Mucosa of stomach (tissue), 1 donor: Measurements from ENCODE around the gene GALNT7.
"Not testable (repeated sequence)": the region's sequence is repeated elsewhere in the genome, so short reads cannot be mapped to it uniquely, and the experiment has no call there.

Experiments
- H3K27me3 ChIP-seq: one replicate; pipeline ENCODE4 v1.7.0; 2013; ENCODE audit warnings: mild to moderate bottlenecking, low read length; ENCODE audit not compliant: control insufficient read depth, insufficient read depth
- H3K36me3 ChIP-seq: one replicate; pipeline ENCODE4 v1.7.0; 2013; ENCODE audit warnings: low read length; ENCODE audit not compliant: control insufficient read depth, insufficient read depth
- H3K4me1 ChIP-seq: one replicate; pipeline ENCODE4 v1.7.0; 2013; ENCODE audit warnings: mild to moderate bottlenecking, low read length; ENCODE audit not compliant: control insufficient read depth, insufficient read depth
- H3K4me3 ChIP-seq: one replicate; pipeline ENCODE4 v1.7.0; 2013; ENCODE audit warnings: low read length
- H3K9ac ChIP-seq: one replicate; pipeline ENCODE4 v1.7.0; 2013; ENCODE audit warnings: mild to moderate bottlenecking, low read length, moderate library complexity
- H3K9me3 ChIP-seq: one replicate; pipeline ENCODE4 v1.7.0; 2013; ENCODE audit warnings: mild to moderate bottlenecking, low read length, moderate library complexity; ENCODE audit not compliant: control insufficient read depth
- donor health status: Pancreatic carcinoma.

The GALNT7 gene

DNA sequence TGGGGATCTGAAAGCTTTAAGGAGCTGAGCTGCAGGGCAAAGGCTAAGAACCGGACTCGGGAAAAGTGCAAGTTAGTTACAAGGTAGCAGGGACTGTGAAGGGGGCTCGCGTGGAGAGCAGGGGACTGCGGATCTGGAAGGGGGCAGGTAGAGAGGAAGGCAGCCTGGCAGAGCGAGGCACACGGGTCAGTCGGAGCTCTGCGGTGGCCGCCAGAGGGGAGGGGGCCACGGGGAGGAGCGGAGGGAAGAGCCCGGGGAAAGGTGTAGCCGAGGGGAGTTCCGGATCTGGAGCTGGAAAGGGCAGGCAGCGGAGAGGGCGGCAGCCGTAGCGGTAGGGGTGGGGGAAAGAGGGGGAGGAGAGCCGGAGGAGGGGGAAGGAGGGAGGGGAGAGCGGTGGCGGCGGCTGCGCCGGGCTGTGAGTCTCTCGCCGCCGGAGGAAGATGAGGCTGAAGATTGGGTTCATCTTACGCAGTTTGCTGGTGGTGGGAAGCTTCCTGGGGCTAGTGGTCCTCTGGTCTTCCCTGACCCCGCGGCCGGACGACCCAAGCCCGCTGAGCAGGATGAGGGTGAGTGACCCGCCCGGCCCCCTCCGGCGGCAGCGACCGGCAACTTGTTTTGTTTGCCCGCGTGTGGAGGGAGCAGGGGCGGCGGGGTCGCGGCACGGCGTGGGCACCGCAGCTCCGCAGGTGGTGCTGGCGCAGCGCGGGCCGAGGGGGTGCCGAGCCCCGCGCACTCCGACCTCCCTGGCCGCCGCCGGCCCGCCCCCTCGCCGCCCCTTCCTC lies at the start of gene GALNT7:
Gene GALNT7 (plus strand): TSS at position 416 of the 782 bp plus-strand sequence. CDS start 25 bp downstream, at position 441.
- Histone ChIP-seq H3K27me3 (no peaks in the 10 kb centered on the region), H3K36me3 (no peaks in the 10 kb centered on the region), H3K9me3 (no peaks in the 10 kb centered on the region), H3K4me1 (peaks cover 12% of the 10 kb centered on the region), H3K4me3 (peak within 1 kb of the TSS; percentile 79), H3K9ac (peak within 1 kb of the TSS; percentile 92)

- not testable (repeated sequence) for H3K9ac ChIP-seq, H3K9me3 ChIP-seq, H3K27me3 ChIP-seq, H3K4me3 ChIP-seq, H3K36me3 ChIP-seq
- H3K4me1 ChIP-seq = peaks cover 30% of the 10 kb centered on the region
Measured at GRCh38 chr4:173118819-173119218, 49.8 kb upstream of the GALNT7 start.

- H3K36me3 ChIP-seq = no peaks in the 10 kb centered on the region
- H3K9ac ChIP-seq = no peak overlapping the region
- H3K4me1 ChIP-seq = peaks cover 30% of the 10 kb centered on the region
- no peaks in the 10 kb centered on the region for H3K27me3 ChIP-seq
- H3K9me3 ChIP-seq = no peaks in the 10 kb centered on the region
- no peak overlapping the region for H3K4me3 ChIP-seq
Measured at GRCh38 chr4:173119818-173120217, 48.8 kb upstream of the GALNT7 start.

- no peaks in the 10 kb centered on the region for H3K27me3 ChIP-seq
- no peak overlapping the region for H3K4me3 ChIP-seq
- H3K9me3 ChIP-seq = no peaks in the 10 kb centered on the region
- peaks cover 30% of the 10 kb centered on the region for H3K4me1 ChIP-seq
- H3K9ac ChIP-seq = no peak overlapping the region
- H3K36me3 ChIP-seq = no peaks in the 10 kb centered on the region
Measured at GRCh38 chr4:173121076-173121561, 47.5 kb upstream of the GALNT7 start.

DNA sequence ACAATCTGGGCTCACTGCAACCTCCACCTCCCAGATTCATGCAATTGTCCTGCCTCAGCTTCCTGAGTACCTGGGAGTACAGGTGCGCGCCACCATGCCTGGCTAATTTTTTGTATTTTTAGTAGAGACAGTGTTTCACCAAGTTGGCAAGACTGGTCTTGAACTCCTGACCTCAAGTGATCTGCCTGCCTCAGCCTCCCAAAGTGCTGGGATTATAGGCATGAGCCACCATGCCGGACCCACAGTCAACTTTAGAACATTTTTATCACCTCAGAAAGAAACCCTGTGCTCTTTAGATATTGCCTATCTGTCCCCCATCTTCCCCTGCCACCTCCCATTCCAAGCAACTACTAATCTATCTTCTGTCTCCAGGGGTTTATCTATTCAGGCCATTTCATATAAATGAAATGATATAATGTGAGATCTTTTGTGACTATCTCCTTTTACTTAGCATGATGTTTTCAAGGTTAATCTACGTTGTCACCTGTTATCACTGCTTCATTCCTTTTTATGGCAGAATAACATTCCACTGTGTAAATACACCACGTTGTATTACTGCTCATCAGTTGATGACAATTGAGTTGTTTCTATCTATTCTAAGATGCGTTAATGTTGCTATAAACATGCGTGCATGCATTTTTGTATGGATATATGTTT lies 44.3 kb upstream of the GALNT7 start:
- H3K36me3 ChIP-seq = no peaks in the 10 kb centered on the region
- peaks cover 30% of the 10 kb centered on the region for H3K4me1 ChIP-seq
- H3K9me3 ChIP-seq = no peaks in the 10 kb centered on the region
- no peaks in the 10 kb centered on the region for H3K27me3 ChIP-seq
- no peak overlapping the region for H3K4me3 ChIP-seq
- no peak overlapping the region for H3K9ac ChIP-seq

DNA sequence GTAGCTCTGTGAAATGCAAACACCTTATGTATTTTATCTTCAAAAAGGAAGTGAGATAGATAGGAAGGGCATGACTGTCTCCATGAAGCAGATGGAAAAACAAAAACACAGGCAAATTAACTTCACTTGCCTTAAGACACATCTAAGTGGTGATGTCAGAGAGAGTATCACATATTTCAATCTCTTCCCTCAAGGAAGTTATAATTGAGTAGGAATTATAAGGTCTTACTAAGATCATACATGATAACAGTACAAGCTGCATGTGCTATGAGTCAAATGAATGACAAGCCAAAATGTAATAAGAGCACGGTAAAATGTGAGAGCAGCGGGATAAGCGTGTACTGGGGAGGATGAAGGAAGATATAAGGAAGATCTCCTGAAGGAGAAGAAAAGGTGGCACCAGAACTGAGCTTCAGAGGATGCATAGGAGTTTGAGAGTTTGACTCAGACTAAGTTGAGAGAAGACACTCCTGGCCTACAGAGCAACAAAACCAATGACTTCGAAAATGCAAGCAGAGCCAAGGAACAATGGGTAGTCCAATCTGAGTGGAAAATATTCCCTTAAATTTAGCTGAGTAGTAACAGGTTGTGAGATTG lies 43.3 kb upstream of the GALNT7 start:
- H3K9ac ChIP-seq = no peak overlapping the region
- no peaks in the 10 kb centered on the region for H3K36me3 ChIP-seq
- no peaks in the 10 kb centered on the region for H3K27me3 ChIP-seq
- H3K9me3 ChIP-seq = no peaks in the 10 kb centered on the region
- H3K4me1 ChIP-seq = peaks cover 23% of the 10 kb centered on the region
- no peak overlapping the region for H3K4me3 ChIP-seq

DNA sequence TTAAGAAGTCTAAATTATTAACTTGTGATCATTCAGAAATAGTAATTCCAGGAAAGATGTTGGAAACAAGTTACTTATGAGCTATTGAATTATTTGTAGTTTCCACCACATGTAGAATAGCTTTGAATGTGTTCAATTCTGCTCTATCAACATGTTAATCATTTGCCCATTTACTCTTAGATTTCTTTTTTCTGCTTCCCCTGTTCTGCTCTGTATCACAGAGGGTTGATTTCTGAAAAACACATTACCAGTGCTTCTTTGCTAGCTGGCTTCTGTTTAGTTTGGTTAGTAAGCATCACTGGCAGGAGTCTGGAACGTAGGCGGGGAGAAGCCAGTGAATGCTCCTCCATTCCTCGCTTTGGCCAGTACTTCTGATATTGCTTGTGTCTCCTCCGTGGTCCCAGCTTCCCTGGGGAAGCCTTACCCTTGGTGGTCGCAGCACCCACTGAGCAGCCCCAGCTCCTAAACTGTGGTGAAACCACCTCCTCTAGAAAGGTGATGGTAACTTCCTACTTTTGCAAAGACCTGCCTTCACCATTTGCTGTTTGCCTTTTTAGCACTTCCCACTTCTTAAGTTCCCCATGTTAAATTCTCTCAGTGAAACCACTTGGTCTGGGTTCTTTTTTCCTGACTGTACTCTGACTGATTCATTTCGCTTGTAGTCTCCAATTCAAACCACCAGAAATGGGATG lies 40.3 kb upstream of the GALNT7 start:
- Histone ChIP-seq H3K36me3 (no peaks in the 10 kb centered on the region), H3K9me3 (no peaks in the 10 kb centered on the region), H3K4me1 (no peaks in the 10 kb centered on the region), H3K27me3 (no peaks in the 10 kb centered on the region), H3K4me3 (no peak overlapping the region), H3K9ac (no peak overlapping the region)

DNA sequence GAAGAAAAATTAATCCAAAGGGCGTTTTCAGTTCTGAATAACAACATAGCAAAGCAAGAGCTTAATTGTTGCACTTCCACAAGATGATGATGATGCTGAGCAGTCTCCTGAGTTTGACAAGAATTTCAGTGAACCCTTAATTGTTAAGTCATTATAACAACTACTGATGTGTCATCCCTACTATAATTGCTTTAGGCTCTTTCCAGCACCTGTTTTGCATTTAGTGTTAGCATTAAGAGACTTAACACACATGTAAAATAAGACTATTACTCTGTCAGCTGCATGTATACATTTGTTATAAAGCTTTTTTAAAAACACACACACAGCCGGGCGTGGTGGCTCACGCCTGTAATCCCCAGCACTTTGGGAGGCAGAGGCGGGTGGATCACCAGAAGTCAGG lies 37.9 kb upstream of the GALNT7 start:
- no peak overlapping the region for H3K4me3 ChIP-seq
- no peak overlapping the region for H3K9ac ChIP-seq
- H3K27me3 ChIP-seq = no peaks in the 10 kb centered on the region
- H3K4me1 ChIP-seq = no peaks in the 10 kb centered on the region
- no peaks in the 10 kb centered on the region for H3K36me3 ChIP-seq
- H3K9me3 ChIP-seq = no peaks in the 10 kb centered on the region

DNA sequence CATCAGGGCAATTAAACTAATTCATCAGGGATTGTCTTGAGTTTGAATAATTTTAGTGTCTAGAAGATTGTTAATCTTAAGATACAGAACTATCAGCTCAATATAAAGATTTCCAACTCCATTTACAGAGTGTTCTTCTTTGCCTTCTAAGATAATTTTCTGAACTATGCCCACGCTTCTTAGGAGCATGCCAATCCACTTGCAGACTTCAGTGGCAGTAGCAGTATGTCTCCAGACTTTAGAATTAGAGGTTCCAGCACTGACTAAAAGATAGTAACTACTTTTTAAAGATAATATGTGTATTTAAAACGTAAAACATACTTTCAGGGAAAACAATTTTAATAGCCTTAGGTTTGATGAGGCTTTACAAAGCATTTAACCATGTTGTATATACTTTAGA lies 34.2 kb upstream of the GALNT7 start:
- Histone ChIP-seq H3K9ac (no peak overlapping the region), H3K27me3 (no peaks in the 10 kb centered on the region), H3K4me3 (no peak overlapping the region), H3K9me3 (no peaks in the 10 kb centered on the region), H3K36me3 (no peaks in the 10 kb centered on the region), H3K4me1 (no peaks in the 10 kb centered on the region)

DNA sequence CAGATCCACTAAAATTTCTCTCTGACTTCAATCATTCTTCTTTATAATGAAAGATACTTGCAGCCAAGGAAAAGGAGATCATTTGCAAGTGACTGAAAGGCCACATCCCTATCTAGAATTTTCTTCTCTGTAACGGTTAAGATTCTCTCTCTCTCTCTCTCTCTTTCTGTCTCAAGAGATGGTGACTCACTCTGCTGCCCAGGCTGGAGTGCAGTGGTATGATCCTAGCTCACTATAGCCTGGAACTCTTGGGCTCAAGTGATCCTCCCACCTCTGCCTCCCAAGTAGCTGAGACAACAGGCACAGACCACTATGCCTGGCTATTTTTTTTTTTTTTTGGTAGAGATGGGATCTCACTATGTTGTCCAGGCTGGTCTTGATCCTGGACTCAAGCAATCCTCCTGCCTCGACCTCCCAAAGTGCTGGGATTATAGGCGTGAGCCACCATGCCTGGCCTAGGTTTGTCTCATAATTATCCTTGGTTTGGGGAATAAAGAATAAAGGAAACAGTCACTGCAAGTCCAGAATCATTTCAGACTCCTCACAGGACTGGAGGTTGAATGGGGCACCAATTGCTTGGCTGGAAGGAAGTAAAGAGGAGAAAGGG lies 33.3 kb upstream of the GALNT7 start:
- Histone ChIP-seq H3K36me3 (no peaks in the 10 kb centered on the region), H3K9me3 (no peaks in the 10 kb centered on the region), H3K4me1 (no peaks in the 10 kb centered on the region), H3K9ac (no peak overlapping the region), H3K27me3 (no peaks in the 10 kb centered on the region), H3K4me3 (no peak overlapping the region)

- Histone ChIP-seq H3K27me3 (no peaks in the 10 kb centered on the region), H3K36me3 (no peaks in the 10 kb centered on the region), H3K9me3 (no peaks in the 10 kb centered on the region), H3K4me3 (no peak overlapping the region), H3K9ac (no peak overlapping the region), H3K4me1 (no peaks in the 10 kb centered on the region)
Measured at GRCh38 chr4:173138624-173139023, 30.0 kb upstream of the GALNT7 start.
